Measurements from ENCODE around the gene ODC1.

Gene ODC1

GRCh38 chr2:10424916-10425505 is 23.1 kb downstream of the ODC1 start:
- TF ChIP-seq CTCF (IDR thresholded peaks at IDR 0.05; ENCODE audit: extremely low read depth, missing control alignments) = no peak
- DNase-seq (ENCODE audit: low spot score) = no peak

- TF ChIP-seq CTCF (IDR thresholded peaks at IDR 0.05; ENCODE audit: extremely low read depth, missing control alignments) = no peak
- no peak for DNase-seq (ENCODE audit: low spot score)
Measured at GRCh38 chr2:10424051-10424450, 24.1 kb downstream of the ODC1 start.

GRCh38 chr2:10423400-10423774 is 24.7 kb downstream of the ODC1 start:
- DNase-seq (ENCODE audit: low spot score) = no peak
- TF ChIP-seq CTCF (IDR thresholded peaks at IDR 0.05; ENCODE audit: extremely low read depth, missing control alignments) = no peak

GRCh38 chr2:10422732-10423399 is 25.3 kb downstream of the ODC1 start:
- TF ChIP-seq CTCF (IDR thresholded peaks at IDR 0.05; ENCODE audit: extremely low read depth, missing control alignments) = no peak
- DNase-seq (ENCODE audit: low spot score) = no peak

GRCh38 chr2:10422251-10422650 is 25.9 kb downstream of the ODC1 start:
- DNase-seq (ENCODE audit: low spot score) = no peak
- no peak for TF ChIP-seq CTCF (IDR thresholded peaks at IDR 0.05; ENCODE audit: extremely low read depth, missing control alignments)

GRCh38 chr2:10419553-10420257 is 28.4 kb downstream of the ODC1 start:
- TF ChIP-seq CTCF (IDR thresholded peaks at IDR 0.05; ENCODE audit: extremely low read depth, missing control alignments) = no peak
- DNase-seq (ENCODE audit: low spot score) = no peak

Measured in GM20000 (cell line).